SU-DHL-6 (cell line): ENCODE results near the gene MAPK12.

Experiments
- H2AFZ ChIP-seq: fragments of 200-600 bp; sonication (generic); 2 replicates; pipeline ENCODE4 v1.6.1; 2014; ENCODE audit warnings: low read depth, mild to moderate bottlenecking, moderate library complexity, mixed read lengths, antibody characterized with exemption, low read length; ENCODE audit not compliant: severe bottlenecking
- H3F3A ChIP-seq: fragments of 200-600 bp; shearing (Covaris generic); 2 replicates; pipeline ENCODE4 v1.6.0; 2016; ENCODE audit warnings: antibody characterized with exemption, mild to moderate bottlenecking; ENCODE audit not compliant: insufficient read depth
- H3K27ac ChIP-seq: fragments of 200-600 bp; sonication (generic); 2 replicates; pipeline ENCODE4 v1.5.1; 2016; ENCODE audit warnings: low read depth, mild to moderate bottlenecking, low read length, moderate library complexity, mixed read lengths
- H3K27me3 ChIP-seq: fragments of 200-600 bp; sonication (generic), shearing (Covaris generic); 2 replicates; pipeline ENCODE4 v1.6.0; 2014; ENCODE audit warnings: mild to moderate bottlenecking, low read length
- H3K36me3 ChIP-seq: fragments of 200-600 bp; sonication (generic); 2 replicates; pipeline ENCODE4 v1.6.1; 2014; ENCODE audit warnings: mild to moderate bottlenecking, low read length, mixed read lengths
- H3K4me2 ChIP-seq: fragments of 300-600, 200-600 bp; shearing (Covaris generic), sonication (generic); 2 replicates; pipeline ENCODE4 v1.6.0; 2014; ENCODE audit warnings: low read length, low read depth, mild to moderate bottlenecking; ENCODE audit not compliant: poor library complexity, severe bottlenecking
- H3K4me3 ChIP-seq: fragments of 200-600 bp; sonication (generic); 2 replicates; pipeline ENCODE4 v1.5.1; 2014; ENCODE audit warnings: antibody characterized with exemption, low read length, mild to moderate bottlenecking, mixed read lengths; ENCODE audit not compliant: insufficient read depth, poor library complexity, severe bottlenecking
- H3K79me2 ChIP-seq: fragments of 200-600 bp; sonication (generic); 2 replicates; pipeline ENCODE4 v1.6.1; 2014; ENCODE audit warnings: mild to moderate bottlenecking, low read length, moderate library complexity; ENCODE audit not compliant: insufficient read depth
- H3K9ac ChIP-seq: fragments of 200-600 bp; sonication (generic); 2 replicates; pipeline ENCODE4 v1.7.0; 2014; ENCODE audit warnings: mild to moderate bottlenecking, low read length
- H3K9me2 ChIP-seq: fragments of 200-600 bp; sonication (generic); replicated peaks from 2 replicates; pipeline ENCODE4 v1.6.1; 2014; ENCODE audit warnings: low read length; ENCODE audit not compliant: insufficient read depth
- H3K9me3 ChIP-seq: fragments of 200-600 bp; sonication (generic); 2 replicates; pipeline ENCODE4 v1.6.1; 2014; ENCODE audit warnings: low read length, mixed read lengths; ENCODE audit not compliant: insufficient read depth
- H4K20me1 ChIP-seq: fragments of 200-600 bp; sonication (generic); 2 replicates; pipeline ENCODE4 v1.6.1; 2014; ENCODE audit warnings: low read depth, mild to moderate bottlenecking, antibody characterized with exemption, low read length, moderate library complexity, mixed read lengths
- CTCF ChIP-seq: fragments of 200-600 bp; sonication (generic); IDR thresholded peaks from one replicate; pipeline ENCODE4 v1.5.1; 2017; ENCODE audit warnings: antibody characterized with exemption, mild to moderate bottlenecking, low read length, moderate library complexity; ENCODE audit not compliant: insufficient read depth, poor library complexity, severe bottlenecking
- EZH2phosphoT487 ChIP-seq: fragments of 200-600 bp; sonication (generic), shearing (Covaris generic); conservative IDR thresholded peaks from 2 replicates; pipeline ENCODE4 v1.6.1; 2018; ENCODE audit warnings: mild to moderate bottlenecking, antibody characterized with exemption, low read length, moderate library complexity, mixed read lengths

Gene MAPK12

DNA sequence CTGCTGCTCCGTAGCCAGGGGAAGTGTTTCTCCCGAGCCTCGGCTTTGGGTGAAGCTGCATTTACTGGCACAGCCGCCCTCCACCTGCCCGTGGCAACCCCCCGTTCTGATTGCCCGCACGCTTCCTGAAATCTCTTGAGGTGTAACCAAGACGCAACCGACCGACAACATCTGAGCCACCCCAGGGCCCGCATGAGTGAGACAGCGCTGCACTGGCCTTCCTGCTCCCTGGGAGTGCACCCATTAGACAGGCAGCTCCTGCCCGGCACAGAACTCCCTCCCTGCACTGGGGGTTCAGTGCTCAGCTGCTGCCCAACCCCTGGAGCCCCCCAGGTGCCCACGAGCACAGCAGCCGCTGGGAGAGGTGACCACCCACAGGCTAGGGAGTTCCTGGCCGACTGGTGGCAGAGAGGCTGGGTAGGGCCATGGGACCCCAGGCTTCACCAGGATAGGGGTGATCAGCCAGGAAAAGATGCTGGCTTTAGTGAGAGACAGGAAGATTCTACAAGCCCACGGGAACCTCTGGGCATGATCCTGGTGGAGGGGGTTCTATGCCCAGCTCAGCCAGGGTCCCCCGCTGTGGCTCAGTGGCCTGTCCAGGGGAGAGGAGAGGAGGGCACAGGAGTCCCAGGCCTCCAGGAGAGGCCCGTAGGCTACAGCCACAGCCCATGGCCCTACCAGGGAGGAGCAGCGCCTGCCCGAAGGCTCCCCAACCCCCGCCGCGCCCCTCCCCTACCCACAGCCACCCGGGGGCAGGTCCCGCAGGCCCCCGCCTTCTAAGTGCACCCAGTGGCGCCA, 31.4 kb upstream of the MAPK12 start:
- H3K36me3 ChIP-seq: no peaks in the 10 kb centered on the region
- H3K79me2 ChIP-seq: no peaks in the 10 kb centered on the region
- H4K20me1 ChIP-seq: no peaks in the 10 kb centered on the region
- H3K4me3 ChIP-seq: no peak overlapping the region
- no peaks in the 10 kb centered on the region for H3K9me3 ChIP-seq
- H3K9me2 ChIP-seq: no peaks in the 10 kb centered on the region
- no peak for TF ChIP-seq EZH2phosphoT487
- no peak overlapping the region for H2AFZ ChIP-seq
- no peaks in the 10 kb centered on the region for H3K27me3 ChIP-seq
- peak overlapping the region; percentile 64 for H3K4me2 ChIP-seq
- peak overlapping the region; percentile 34; the same call in 1 of the 2 replicates for H3K9ac ChIP-seq
- H3F3A ChIP-seq: peaks cover 4% of the 10 kb centered on the region; the same call in 1 of the 2 replicates
- peak overlapping the region; percentile 64 for H3K27ac ChIP-seq

- TF ChIP-seq CTCF (no peak), EZH2phosphoT487 (no peak)
- Histone ChIP-seq H3K79me2 (no peaks in the 10 kb centered on the region), H3K36me3 (no peaks in the 10 kb centered on the region), H3K4me2 (no peak overlapping the region), H3K4me3 (no peak overlapping the region), H3K9me3 (no peaks in the 10 kb centered on the region), H3K27ac (no peak overlapping the region), H3K9ac (no peak overlapping the region), H3F3A (no peaks in the 10 kb centered on the region), H3K27me3 (no peaks in the 10 kb centered on the region), H2AFZ (no peak overlapping the region), H3K9me2 (no peaks in the 10 kb centered on the region), H4K20me1 (no peaks in the 10 kb centered on the region)
These were observed 28.6 kb upstream of the MAPK12 start for GRCh38 chr22:50289942-50290630.

GRCh38 chr22:50289151-50289941, 27.9 kb upstream of the MAPK12 start:
- no peaks in the 10 kb centered on the region for H3K79me2 ChIP-seq
- H2AFZ ChIP-seq: no peak overlapping the region
- H4K20me1 ChIP-seq: no peaks in the 10 kb centered on the region
- TF ChIP-seq CTCF: no peak
- no peak for TF ChIP-seq EZH2phosphoT487
- H3K9me2 ChIP-seq: no peaks in the 10 kb centered on the region
- no peaks in the 10 kb centered on the region for H3K36me3 ChIP-seq
- H3K4me2 ChIP-seq: no peak overlapping the region
- no peak overlapping the region for H3K9ac ChIP-seq
- H3F3A ChIP-seq: no peaks in the 10 kb centered on the region
- H3K27me3 ChIP-seq: no peaks in the 10 kb centered on the region
- H3K4me3 ChIP-seq: no peak overlapping the region
- H3K27ac ChIP-seq: no peak overlapping the region
- H3K9me3 ChIP-seq: no peaks in the 10 kb centered on the region
